Ovary (tissue), 9 donors: Measurements from ENCODE around the gene UPK2. TPM values are rescaled to one million over a fixed set of nuclear protein-coding genes. Genes with fewer than 3 reads are reported as not detected.

Source experiments
- DNase-seq, 5 donors: peaks; one replicate each; pipeline ENCODE4 v3.0.0-alpha.2; 2019 to 2020
- H3K27ac ChIP-seq, 2 donors: fragments of 200-600 bp; one replicate each; pipeline versions ENCODE4 v1.5.1 to v1.8.0; 2019 to 2022
- H3K27me3 ChIP-seq: fragments of 200-600 bp; one replicate; pipeline ENCODE4 v1.8.0; 2022
- H3K36me3 ChIP-seq: fragments of 200-600 bp; sonication (generic); one replicate; pipeline ENCODE4 v1.5.1; 2019
- H3K4me1 ChIP-seq: one replicate; pipeline ENCODE4 v1.8.1; 2013; ENCODE audit warnings: mild to moderate bottlenecking, moderate library complexity; ENCODE audit not compliant: insufficient read depth
- H3K4me3 ChIP-seq: fragments of 200-600 bp; sonication (generic); one replicate; pipeline ENCODE4 v1.5.1; 2017
- H3K9me3 ChIP-seq, 2 donors: fragments of 200-600 bp in 1 of 2; sonication (generic) in 1 of 2; one replicate each; pipeline versions ENCODE4 v1.5.1 to v1.8.1; 2013 to 2019; ENCODE audit warnings: mild to moderate bottlenecking in 1 of 2, moderate library complexity in 1 of 2
- CTCF ChIP-seq, 3 donors: fragments of 450-650 bp in 2 of 3; fragments of 200-600 bp in 1 of 3; IDR thresholded peaks; one replicate each; pipeline versions ENCODE4 v1.5.1 to v1.8.0; 2016 to 2022; ENCODE audit warnings: antibody characterized with exemption in 3 of 3, mild to moderate bottlenecking in 1 of 3
- EP300 ChIP-seq: sonication (generic); formaldehyde crosslinking; IDR thresholded peaks from one replicate; pipeline ENCODE4 v1.6.1; 2017; ENCODE audit warnings: antibody characterized with exemption
- POLR2A ChIP-seq: fragments of 450-650 bp; IDR thresholded peaks from one replicate; pipeline ENCODE4 v1.6.1; 2017; ENCODE audit warnings: antibody characterized with exemption, mild to moderate bottlenecking, moderate library complexity
- WGBS, 3 donors: extraction: QIAGEN DNeasy Blood & Tissue Kit in 1 of 3; methylation state at CpG; one replicate each; pipeline versions ENCODE4 v1.1.5 to v1.1.7; 2013 to 2017; 5-methylcytosine and 5-hydroxymethylcytosine counted together
- intact Hi-C, 4 donors: fragments of 100-400 bp; cut with DNase I; formaldehyde crosslinking; loops; one replicate each; pipeline versions ENCODE4 v1.11.0 to v1.15.1; 2022 to 2023
- polyA plus RNA-seq, 2 donors: library from polyadenylated mRNA; stranded (reverse); fragments of 200-250 nt in 1 of 2; fragments of 350-450 nt in 1 of 2; fragmentation: Illumina TruSeq in 1 of 2; extraction: RNeasy Lipid Tissue Mini Kit (QIAGEN cat#74804) in 1 of 2; gene quantifications; one replicate each; pipeline ENCODE4 v1.2.3, GENCODE V29; 2013 to 2014
- total RNA-seq, 7 donors: library from RNA; depleted of rRNA in 2 of 7; stranded (reverse); fragments of >200 nt in 2 of 7; fragmentation: NEBNext Ultra II Directional in 3 of 7; extraction: Animal tissue kit (Norgen Biotek cat#: 25700) in 3 of 7; gene quantifications; one replicate each; pipeline versions ENCODE4 v1.1.0 to v1.2.4, GENCODE V29; 2016 to 2023
- donor health status: DM: no; HTN: no; CAD: no; lungs with moderate emphysema.
- donor health status: DM: no; HTN: no; CAD: no.
- donor health status: Bipolar disorder and iron deficiency.
- donor health status: DM: yes; HTN: yes; CAD: no.
- donor health status: DM: no; HTN: no; CAD: no.
- donor health status: DM: yes; HTN: yes; CAD: no.

The UPK2 gene
- total and polyA plus RNA-seq, 9 donors, result 0.13 TPM; not detected in 8

GRCh38 chr11:118997627-118998387, 41.7 kb downstream of the UPK2 start, which contains the start of gene CENATAC:
CENATAC (plus strand) TSS chr11:118998138; CDS start chr11:118998198, 60 bp downstream.
- H3K9me3 ChIP-seq, result no peaks in the 10 kb centered on the region
- H3K27ac ChIP-seq, result peak within 1 kb of the TSS; percentile 63 to 66
- no peaks in the 10 kb centered on the region for H3K36me3 ChIP-seq
- peak within 1 kb of the TSS; percentile 80 for H3K4me3 ChIP-seq
- TF ChIP-seq POLR2A (peak; percentile 57), EP300 (no peak), CTCF (IDR thresholded peaks at IDR 0.05) (peak in 2 of 3 donors; percentile 21 to 23)
- DNase-seq, result peak; percentile 94 to 97 (median 95)
- WGBS, 3 donors, result 0 to 1% (median 0%) methylated on average over 49 to 54 of the region's 54 CpGs
- peaks cover 7% of the 10 kb centered on the region for H3K4me1 ChIP-seq
- H3K27me3 ChIP-seq, result no peaks in the 10 kb centered on the region
- intact Hi-C loops, result loop anchor here in 1 of 4 donors (2.0 kb wide), 1 partner anchor 21 kb away; the partner anchor contains the start of genes RPS25 and TRAPPC4

- DNase-seq, result no peak
- peak overlapping the region; percentile 63 to 66 for H3K27ac ChIP-seq
- no peaks in the 10 kb centered on the region for H3K36me3 ChIP-seq
- peaks cover 7% of the 10 kb centered on the region for H3K4me1 ChIP-seq
- no peaks in the 10 kb centered on the region for H3K27me3 ChIP-seq
- TF ChIP-seq CTCF (IDR thresholded peaks at IDR 0.05), result no peak
- no peak for TF ChIP-seq EP300
- no peak for TF ChIP-seq POLR2A
- H3K4me3 ChIP-seq, result peak overlapping the region; percentile 80
- intact Hi-C loops, result loop anchor here in 1 of 4 donors (2.0 kb wide), 1 partner anchor 20 kb away; the partner anchor contains the start of genes RPS25 and TRAPPC4
- no peaks in the 10 kb centered on the region for H3K9me3 ChIP-seq
- 1 to 2% (median 1%) methylated on average over 19 of the region's 19 CpGs for WGBS, 3 donors
Measured at GRCh38 chr11:118998388-118998717, 42.3 kb downstream of the UPK2 start.

DNA sequence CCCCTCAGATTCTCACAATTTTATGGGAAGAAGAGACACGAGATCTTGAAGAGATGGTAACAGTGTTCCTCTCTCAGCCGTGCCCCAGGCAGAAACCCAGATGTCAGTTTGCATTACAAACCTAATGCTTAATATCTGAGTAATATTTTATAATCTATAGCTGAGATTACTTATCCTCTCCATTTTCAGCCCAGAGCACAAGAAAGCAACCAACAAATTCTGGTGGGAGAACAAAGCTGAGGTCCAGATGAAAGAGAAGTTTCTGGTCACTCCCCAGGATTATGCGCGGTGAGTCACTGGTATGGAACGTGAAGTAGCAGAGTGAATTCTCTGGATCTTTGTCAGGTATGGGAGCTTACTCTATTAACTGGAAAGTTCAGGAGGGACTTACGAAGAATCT, 42.7 kb downstream of the UPK2 start:
- Histone ChIP-seq H3K4me1 (peaks cover 7% of the 10 kb centered on the region), H3K36me3 (no peaks in the 10 kb centered on the region), H3K27ac (peak overlapping the region in 1 of 2 donors; percentile 66), H3K4me3 (peak overlapping the region; percentile 80), H3K9me3 (no peaks in the 10 kb centered on the region), H3K27me3 (no peaks in the 10 kb centered on the region)
- DNase-seq, result peak in 1 of 5 donors; percentile 31
- TF ChIP-seq CTCF (IDR thresholded peaks at IDR 0.05) (no peak), POLR2A (no peak), EP300 (no peak)
- WGBS, 3 donors, result 23 to 43% (median 38%) methylated on average over 6 of the region's 6 CpGs
- intact Hi-C loops, result loop anchor here in 1 of 4 donors (2.0 kb wide), 1 partner anchor 20 kb away; the partner anchor contains the start of genes RPS25 and TRAPPC4

DNA sequence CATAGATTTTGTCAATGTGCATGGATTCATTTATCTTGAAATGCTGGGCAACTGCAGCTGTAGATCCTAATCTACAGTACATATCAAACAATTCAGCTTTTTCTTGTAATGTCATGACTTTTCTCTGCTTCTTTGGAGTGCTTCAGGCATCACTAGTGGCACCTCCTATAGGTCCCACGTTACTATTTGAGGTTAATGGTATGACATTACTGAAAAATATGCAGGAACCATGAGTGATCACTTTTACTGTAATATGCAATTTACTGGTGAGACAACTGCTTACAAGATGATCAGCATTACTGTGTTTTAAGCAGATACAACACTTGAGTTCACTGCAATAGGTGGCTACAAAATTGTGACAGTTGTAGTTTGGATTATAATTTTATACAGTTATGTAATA, 44.8 kb downstream of the UPK2 start:
- intact Hi-C loops, result no loop called here
- Histone ChIP-seq H3K27me3 (no peaks in the 10 kb centered on the region), H3K27ac (no peak overlapping the region), H3K4me3 (no peak overlapping the region), H3K4me1 (peaks cover 7% of the 10 kb centered on the region), H3K36me3 (no peaks in the 10 kb centered on the region), H3K9me3 (no peaks in the 10 kb centered on the region)
- no peak for TF ChIP-seq POLR2A
- TF ChIP-seq EP300, result no peak
- TF ChIP-seq CTCF (IDR thresholded peaks at IDR 0.05), result no peak
- DNase-seq, result no peak
- 58 to 62% (median 61%) methylated on average over 1 of the region's 1 CpG for WGBS, 3 donors
